GM12872 (cell line): Measurements from ENCODE around the gene PLEKHO1.

Experiments used
- TF ChIP-seq, protein P1 (sequence below): IDR thresholded peaks from 3 replicates; pipeline ENCODE4 v1.5.1; 2011; ENCODE audit warnings: low read depth, mild to moderate bottlenecking, low read length, moderate library complexity; ENCODE audit not compliant: insufficient read depth

The PLEKHO1 gene

DNA sequence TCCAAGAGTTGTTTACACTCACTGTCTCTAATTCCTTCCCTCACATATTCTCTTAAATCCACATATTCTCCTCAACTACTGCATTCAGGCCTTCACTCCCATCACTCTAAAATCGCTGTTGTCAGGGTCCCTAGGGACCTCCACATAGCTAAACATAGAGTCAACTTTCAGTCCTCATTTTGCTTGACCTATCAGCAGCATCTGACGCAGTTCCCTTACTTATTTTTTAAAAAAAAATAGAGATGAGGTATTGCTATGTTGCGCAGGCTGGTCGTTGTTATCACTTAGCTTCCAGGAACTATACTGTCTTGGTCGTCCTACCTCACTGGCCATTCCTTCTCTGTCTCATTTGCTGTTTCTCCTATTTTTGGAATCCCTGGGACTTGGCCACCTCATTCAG, 11.7 kb upstream of the PLEKHO1 start:
- TF ChIP-seq, protein P1, sequence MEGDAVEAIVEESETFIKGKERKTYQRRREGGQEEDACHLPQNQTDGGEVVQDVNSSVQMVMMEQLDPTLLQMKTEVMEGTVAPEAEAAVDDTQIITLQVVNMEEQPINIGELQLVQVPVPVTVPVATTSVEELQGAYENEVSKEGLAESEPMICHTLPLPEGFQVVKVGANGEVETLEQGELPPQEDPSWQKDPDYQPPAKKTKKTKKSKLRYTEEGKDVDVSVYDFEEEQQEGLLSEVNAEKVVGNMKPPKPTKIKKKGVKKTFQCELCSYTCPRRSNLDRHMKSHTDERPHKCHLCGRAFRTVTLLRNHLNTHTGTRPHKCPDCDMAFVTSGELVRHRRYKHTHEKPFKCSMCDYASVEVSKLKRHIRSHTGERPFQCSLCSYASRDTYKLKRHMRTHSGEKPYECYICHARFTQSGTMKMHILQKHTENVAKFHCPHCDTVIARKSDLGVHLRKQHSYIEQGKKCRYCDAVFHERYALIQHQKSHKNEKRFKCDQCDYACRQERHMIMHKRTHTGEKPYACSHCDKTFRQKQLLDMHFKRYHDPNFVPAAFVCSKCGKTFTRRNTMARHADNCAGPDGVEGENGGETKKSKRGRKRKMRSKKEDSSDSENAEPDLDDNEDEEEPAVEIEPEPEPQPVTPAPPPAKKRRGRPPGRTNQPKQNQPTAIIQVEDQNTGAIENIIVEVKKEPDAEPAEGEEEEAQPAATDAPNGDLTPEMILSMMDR: no peak

DNA sequence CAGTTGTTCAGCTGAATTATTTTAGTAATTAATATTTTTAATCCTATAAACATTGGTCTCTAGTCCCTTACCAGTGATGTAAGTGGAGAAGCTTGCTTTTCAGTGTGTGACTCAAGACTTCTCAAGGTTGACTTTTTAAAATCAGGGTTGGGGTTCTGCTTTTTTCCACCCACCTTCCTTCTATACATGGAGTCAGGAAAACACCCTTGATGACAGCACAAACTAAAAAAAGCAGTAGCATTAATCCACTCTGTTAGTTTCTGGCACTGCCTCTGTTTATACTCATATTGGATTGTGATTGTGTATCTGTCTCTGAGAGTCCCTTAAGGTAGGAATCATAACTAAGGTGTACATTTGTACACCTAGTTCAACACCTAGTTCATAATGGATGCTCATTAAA, 8.3 kb upstream of the PLEKHO1 start:
- TF ChIP-seq, protein P1: no peak

- TF ChIP-seq, protein P1: no peak
Measured at GRCh38 chr1:150142083-150142482, 7.6 kb upstream of the PLEKHO1 start.

- TF ChIP-seq, protein P1: no peak
Measured at GRCh38 chr1:150144606-150145005, 5.1 kb upstream of the PLEKHO1 start.

- TF ChIP-seq, protein P1: no peak
Measured at GRCh38 chr1:150146849-150147542, 2.7 kb upstream of the PLEKHO1 start.

GRCh38 chr1:150148837-150149270, 862 bp upstream of the PLEKHO1 start:
- TF ChIP-seq, protein P1: no peak

GRCh38 chr1:150150133-150151021, 661 bp downstream of the PLEKHO1 start:
- TF ChIP-seq, protein P1: no peak
